Brain microvascular endothelial cell (primary cell): ENCODE results near the gene TBC1D17.

Experiments used
- DNase-seq: peaks from one replicate; pipeline ENCODE4 v3.0.0-alpha.2; 2020
- H3K27ac ChIP-seq: fragments of 250-450 bp; sonication (Bioruptor Pico); 2 replicates; pipeline ENCODE4 v1.5.1; 2020; ENCODE audit warnings: mild to moderate bottlenecking, moderate library complexity
- H3K27me3 ChIP-seq: fragments of 250-450 bp; sonication (Bioruptor Pico); replicated peaks from 2 replicates; pipeline ENCODE4 v1.5.1; 2020; ENCODE audit warnings: mild to moderate bottlenecking
- H3K36me3 ChIP-seq: fragments of 250-450 bp; sonication (Bioruptor Pico); replicated peaks from 2 replicates; pipeline ENCODE4 v1.5.1; 2020; ENCODE audit warnings: mild to moderate bottlenecking
- H3K4me3 ChIP-seq: 2 replicates; pipeline ENCODE4 v1.5.1; 2011; ENCODE audit warnings: low read depth, mild to moderate bottlenecking, control low read depth, low read length, moderate library complexity
- CTCF ChIP-seq: IDR thresholded peaks from 2 replicates; pipeline ENCODE4 v1.5.1; 2011; ENCODE audit warnings: low read depth, mild to moderate bottlenecking, moderate library complexity, low read length, control low read depth, inconsistent platforms; ENCODE audit errors: missing control alignments
- in situ Hi-C: cut with HindIII; loops from 2 replicates; pipeline ENCODE4 v1.10.0; 2017; ENCODE audit warnings: low sequenced_read_pairs, low pct_ligation_motif_present

The TBC1D17 gene

DNA sequence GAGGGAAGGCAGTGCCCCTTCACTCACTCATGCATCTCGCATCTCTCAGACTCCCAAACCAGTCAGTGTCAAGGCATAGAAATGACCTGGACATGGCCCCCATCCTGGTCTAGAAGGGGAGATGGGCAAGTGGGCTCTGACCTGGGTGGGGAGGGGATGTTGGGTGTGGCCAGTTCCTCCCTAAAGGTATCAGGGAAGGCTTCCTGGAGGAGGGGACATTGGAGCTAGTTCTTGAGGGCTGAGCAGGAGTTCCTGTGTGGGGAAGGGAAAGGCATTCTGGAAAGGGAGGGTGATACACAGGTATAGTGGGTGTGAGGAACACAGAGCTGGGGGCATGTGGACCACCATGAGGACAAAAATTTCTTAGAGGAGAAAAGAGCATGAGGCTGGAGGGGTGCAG lies 15.2 kb downstream of the TBC1D17 start:
- no peaks in the 10 kb centered on the region for H3K27me3 ChIP-seq
- DNase-seq, result no peak
- H3K36me3 ChIP-seq, result peaks cover 3% of the 10 kb centered on the region
- in situ Hi-C loops, result no loop called here
- H3K4me3 ChIP-seq, result no peak overlapping the region
- TF ChIP-seq CTCF, result no peak
- no peak overlapping the region for H3K27ac ChIP-seq

DNA sequence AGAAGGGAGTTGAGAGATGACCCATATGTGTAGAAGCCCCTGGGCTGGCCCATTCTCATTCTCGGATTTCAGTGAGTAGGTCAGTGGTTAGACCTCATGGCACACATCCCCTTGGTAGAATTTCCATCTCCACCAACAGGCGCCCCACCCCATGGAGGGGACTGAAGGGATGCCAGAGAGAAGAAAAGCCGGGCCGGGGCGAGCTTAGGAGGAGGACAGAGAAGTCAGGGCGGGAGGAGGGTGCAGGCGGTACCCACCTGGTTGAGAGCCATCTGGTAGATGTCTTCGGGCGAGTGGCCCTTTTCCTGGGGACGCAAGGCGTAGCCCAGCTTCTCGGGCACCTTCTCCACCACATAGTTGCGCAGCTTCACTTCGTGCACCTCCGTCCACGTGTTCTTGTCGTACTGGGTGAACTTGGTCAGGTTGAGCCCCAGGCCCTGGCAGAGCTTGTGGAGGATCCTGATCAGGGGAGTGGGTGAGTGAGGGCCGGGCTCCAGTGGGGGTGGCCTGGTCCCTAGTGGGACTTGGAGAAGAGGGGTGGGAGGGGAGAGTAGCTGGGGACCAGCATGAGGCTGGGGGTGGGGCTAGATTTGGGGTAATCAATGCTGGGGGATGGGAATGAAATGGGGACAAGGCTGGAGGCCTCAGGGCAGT lies 16.6 kb downstream of the TBC1D17 start:
- Histone ChIP-seq H3K27me3 (no peaks in the 10 kb centered on the region), H3K36me3 (no peaks in the 10 kb centered on the region), H3K27ac (no peak overlapping the region), H3K4me3 (no peak overlapping the region)
- in situ Hi-C loops, result no loop called here
- no peak for TF ChIP-seq CTCF
- DNase-seq, result no peak

DNA sequence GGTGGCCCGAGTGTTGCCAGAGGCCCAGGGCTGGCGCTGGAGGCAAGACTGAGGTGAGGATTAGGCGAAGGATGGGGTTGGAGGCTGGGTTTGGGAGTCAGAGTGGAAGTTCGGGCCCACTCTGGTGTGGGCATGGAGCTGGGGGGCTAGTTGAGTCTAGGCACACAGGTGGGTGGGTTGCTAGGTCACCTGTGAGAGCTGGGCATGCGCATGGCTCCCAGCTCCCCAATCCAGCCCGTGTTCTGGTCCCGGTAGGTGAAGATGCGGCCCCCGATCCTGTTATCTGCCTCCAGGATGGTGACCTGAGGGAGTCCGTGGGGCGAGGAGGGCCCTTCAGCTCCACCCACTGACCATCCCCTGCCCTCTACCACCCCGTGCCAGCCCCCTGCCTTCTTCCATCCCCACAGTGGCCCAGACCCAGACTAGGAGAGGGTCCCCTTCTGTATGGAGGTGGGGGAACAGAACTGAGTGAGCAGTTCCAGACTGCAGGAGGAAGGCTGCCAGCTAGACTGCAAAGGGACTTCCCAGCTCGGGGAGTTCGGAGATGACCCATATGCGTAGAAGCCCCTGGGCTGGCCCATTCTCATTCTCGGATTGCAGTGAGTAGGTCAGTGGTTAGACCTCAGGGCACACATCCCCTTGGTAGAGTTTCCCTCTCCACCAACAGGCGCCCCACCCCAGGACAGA lies 17.5 kb downstream of the TBC1D17 start:
- no peaks in the 10 kb centered on the region for H3K27me3 ChIP-seq
- H3K27ac ChIP-seq, result no peak overlapping the region
- in situ Hi-C loops, result no loop called here
- TF ChIP-seq CTCF, result no peak
- H3K4me3 ChIP-seq, result no peak overlapping the region
- no peak for DNase-seq
- H3K36me3 ChIP-seq, result no peaks in the 10 kb centered on the region

- Histone ChIP-seq H3K27ac (no peak overlapping the region), H3K36me3 (no peaks in the 10 kb centered on the region), H3K27me3 (no peaks in the 10 kb centered on the region), H3K4me3 (no peak overlapping the region)
- DNase-seq, result no peak
- TF ChIP-seq CTCF, result no peak
- in situ Hi-C loops, result no loop called here
Observed at GRCh38 chr19:49895566-49896297, 18.2 kb downstream of the TBC1D17 start.

DNA sequence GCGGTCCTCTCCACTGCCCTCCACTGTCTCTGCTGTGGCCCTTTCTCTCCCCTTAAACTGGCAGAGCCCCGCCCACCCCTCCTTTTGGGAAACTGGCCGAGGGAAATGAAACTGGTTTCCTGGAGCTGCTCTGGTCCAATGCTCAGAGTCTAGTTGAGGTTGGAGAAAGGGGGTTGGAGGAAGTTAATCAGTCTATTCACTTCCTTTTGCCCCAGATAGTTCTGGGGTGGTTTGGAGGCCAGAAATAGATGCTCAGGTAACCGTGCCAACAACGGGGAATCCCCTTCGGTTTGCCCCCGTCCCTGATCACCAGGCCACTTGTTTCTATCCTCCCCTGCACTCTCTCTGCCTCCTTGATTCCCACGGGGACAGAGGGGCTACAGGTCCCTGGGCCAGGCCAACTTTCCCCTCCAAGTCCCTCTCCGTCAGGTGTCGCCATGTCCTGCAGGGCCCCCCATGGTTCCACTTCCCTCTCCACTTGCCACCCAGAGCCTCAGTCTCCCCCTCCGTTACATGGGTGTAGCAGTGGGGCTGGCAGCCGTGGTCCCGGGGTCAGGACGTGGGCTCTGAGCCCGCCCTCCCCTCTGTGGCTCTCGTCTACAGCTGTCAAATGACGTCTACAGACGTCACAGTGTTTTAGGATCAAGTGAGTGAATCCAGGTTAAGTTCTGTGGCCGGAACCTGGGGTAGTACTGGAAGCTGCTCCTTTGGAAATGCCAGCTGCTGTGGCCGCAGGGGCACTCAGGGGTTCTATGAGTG lies 19.5 kb downstream of the TBC1D17 start, which contains the start of gene IL4I1:
Gene IL4I1, minus strand, starts transcription at position 25 of the 759 bp plus-strand sequence. CDS start 727 bp downstream, outside the sequence.
- Histone ChIP-seq H3K27ac (no peak within 1 kb of the TSS), H3K36me3 (no peaks in the 10 kb centered on the region), H3K4me3 (no peak within 1 kb of the TSS), H3K27me3 (no peaks in the 10 kb centered on the region)
- DNase-seq, result no peak
- TF ChIP-seq CTCF, result no peak
- in situ Hi-C loops, result no loop called here
